HG03103 (cell line): ENCODE data around the gene GPSM1.
"Not testable (repeated sequence)": the region's sequence is repeated elsewhere in the genome, so short reads cannot be mapped to it uniquely, and the experiment has no call there.

Source experiments
- ATAC-seq: cut with Tn5 transposase; IDR thresholded peaks from one replicate; pipeline ENCODE4 v1.9.1; 2021; ENCODE audit warnings: low read depth; ENCODE audit not compliant: unreplicated experiment

GPSM1 gene

DNA sequence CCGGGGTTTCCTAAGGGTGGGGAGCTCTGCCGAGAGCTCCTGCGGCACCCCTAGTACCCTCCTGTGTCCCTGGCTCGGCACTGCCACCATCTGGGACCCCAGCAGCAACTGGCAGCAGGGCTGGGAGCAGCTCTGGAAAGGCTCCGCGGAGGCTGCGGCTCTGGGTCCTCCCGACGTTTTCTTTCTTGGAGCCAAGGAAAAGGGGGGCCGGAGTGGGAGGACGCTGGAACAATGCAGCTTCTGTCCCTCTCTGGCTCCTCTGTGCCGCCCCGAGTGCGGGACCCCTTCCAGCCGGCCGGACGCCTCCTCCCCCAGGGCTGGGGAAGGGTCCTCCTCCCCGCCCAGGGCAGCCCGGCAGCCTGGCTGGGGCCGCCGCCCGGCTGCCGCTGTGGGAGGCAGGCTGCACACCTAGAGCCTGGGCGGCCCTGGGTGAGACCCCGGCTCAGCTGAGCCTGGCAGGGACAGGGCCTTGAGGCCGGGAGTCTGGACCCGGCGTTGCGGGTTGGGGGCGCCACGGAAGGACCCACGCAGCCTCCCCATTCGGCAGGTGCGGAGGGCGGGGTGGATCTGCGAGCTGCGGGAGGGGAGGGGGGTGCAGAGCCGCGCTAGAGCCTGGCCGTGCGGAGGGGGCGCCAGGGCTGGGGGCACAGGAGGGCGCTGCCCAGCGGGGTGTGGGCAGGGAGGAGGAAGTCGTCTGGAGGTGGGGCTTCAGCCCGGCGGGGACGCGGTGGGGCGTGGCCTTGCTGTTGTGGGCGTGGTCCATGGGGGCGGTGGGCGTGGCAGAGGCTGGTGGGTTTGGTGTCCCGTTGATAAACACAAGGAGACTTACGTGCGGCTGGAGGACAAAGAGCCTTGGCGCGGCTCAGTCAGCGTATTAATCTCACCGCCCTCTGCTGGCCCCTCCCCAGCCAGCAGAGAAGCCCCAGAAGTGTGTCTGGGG is 15.1 kb downstream of the GPSM1 start:
- ATAC-seq, result no peak

DNA sequence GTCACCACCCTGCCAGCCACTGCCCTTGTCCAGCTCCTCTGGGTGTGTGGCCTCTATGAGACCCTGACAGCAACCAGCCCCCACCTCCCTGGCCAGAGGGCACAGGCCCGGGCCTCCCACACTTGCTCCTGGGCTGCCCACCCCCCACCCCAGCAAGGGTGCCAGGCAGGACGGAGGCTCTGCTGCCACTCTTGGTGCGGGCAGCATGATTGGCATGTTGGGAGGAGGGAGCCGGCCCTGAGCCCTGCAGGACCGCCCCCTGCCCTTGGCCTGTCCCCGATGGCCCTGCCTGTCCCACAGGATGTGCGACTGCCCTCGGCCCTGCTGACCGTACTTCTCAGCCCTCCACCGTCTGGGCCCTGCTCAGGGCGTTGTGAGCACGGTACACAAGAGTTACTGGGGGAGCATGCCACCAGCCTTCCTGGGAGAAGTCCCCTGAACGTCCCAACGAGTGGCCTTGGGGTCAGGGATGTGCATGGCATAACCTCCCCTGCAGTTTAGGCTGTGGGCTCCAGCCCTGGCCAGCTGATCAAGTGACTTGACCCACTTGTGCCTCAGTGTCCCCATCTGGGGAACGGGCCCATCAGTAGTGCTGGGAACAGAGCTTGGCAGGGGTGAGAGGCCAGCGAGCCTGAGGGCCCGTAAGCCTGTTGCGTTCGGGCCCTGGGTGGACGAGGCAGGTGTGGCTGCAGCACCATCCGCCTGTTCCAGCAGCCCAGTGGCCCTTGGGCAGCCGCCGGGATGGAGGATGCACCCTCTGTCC is 16.0 kb downstream of the GPSM1 start:
- no peak for ATAC-seq

DNA sequence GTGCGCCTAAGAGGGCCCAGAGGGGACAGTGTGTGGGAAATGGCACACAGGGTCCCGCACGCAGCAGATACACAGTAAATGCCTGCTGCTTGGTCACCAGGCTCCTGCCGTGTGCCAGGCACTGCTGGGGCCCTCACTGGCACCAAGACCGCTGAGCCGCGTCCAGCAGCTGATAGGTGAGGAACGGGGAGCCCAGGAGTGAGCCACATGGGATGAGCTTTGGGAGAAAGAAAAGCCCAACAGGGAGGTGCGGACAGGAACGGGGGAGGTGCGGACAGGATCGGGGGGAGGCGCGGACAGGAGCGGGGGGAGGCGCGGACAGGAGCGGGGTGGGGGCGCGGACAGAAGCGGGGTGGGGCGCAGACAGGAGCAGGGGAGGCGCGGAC is 16.5 kb downstream of the GPSM1 start:
- ATAC-seq, result no peak

GRCh38 chr9:136344544-136345280 is 17.4 kb downstream of the GPSM1 start:
- ATAC-seq, result no peak

- ATAC-seq, result no peak
Observed at GRCh38 chr9:136345281-136346156, 18.2 kb downstream of the GPSM1 start.

DNA sequence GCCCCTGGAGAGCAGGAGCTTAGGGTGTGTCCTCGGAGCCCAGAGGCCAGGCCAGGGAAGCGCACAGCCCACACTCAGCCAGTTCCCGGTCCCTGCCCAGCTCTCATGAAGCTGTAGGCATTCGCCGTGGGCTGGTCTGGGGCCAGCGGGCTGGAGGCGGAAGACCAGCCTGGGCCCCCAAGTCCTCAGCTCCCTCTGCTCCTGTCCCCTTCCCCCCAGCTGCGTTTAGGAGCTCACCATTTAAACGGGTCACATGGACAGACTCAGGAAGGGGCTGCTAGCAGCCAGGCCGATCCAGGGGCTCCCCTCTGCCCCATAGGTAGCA is 18.8 kb downstream of the GPSM1 start:
- no peak for ATAC-seq

- no peak for ATAC-seq
Observed at GRCh38 chr9:136346927-136347465, 19.7 kb downstream of the GPSM1 start.

GRCh38 chr9:136347472-136348256 is 20.3 kb downstream of the GPSM1 start:
- ATAC-seq, result no peak

DNA sequence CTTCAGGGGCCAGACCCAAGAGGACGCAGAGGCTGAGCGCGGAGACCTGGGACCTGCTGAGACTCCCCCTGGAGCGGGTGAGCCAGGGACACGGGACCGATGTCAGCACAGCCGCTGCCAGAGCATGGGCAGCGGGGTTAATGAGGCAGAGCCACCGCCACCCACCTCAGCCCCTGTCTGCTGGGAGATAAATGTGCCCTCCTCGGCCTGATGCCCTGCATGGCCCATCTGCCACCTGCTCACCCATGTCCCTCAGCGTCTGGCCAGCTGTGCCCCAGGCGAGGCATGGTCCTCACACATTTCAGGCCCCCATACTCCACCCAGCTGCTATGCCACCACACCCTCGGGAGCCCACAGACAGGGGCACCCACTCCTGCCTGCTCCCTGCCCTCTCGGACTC is 21.4 kb downstream of the GPSM1 start:
- no peak for ATAC-seq

GRCh38 chr9:136349546-136349945 is 22.2 kb downstream of the GPSM1 start:
- no peak for ATAC-seq

DNA sequence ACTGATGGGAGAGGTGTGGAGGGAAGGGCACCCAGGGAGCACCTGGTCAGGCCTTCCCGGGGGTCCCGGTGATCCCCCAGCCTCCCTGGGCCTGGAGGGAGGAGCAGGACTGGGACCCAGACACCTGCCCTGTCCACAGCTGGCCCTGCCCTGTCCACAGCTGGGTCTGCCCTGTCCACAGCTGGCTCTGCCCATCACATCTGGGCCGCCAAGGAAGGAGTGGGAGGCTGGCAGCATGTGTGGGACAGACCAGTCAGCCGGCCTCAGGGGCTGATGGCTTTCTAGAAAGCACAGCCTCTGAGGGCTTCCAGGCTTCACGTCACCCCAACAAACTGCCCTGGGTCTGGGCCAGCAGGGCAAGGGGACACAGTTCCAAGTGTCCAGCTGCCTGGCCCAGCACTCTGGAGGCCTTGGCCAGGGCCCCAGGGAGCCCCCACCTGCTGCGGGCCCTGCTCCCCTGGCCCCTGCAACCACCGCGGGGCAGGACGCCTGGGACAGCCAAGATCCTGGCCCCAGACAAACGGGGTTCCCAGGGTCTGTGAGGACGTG is 24.0 kb downstream of the GPSM1 start:
- no peak for ATAC-seq

DNA sequence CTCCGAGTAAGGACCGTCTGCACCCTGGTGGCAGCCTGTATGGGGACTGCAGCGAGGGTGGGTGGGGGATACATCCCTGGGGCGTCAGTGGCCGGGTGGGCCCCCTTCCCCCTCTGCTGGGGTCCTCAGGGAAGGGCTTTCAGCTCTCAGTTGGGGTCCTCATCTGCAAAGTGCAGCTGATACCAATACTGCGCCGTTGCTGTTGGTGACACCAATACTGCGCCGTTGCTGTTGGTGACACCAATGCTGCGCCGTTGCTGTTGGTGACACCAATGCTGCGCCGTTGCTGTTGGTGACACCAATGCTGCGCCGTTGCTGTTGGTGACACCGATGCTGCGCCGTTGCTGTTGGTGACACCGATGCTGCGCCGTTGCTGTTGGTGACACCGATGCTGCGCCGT is 24.5 kb downstream of the GPSM1 start:
- ATAC-seq, result not testable (repeated sequence)

- ATAC-seq, result no peak
Observed at GRCh38 chr9:136352682-136353081, 25.3 kb downstream of the GPSM1 start.

DNA sequence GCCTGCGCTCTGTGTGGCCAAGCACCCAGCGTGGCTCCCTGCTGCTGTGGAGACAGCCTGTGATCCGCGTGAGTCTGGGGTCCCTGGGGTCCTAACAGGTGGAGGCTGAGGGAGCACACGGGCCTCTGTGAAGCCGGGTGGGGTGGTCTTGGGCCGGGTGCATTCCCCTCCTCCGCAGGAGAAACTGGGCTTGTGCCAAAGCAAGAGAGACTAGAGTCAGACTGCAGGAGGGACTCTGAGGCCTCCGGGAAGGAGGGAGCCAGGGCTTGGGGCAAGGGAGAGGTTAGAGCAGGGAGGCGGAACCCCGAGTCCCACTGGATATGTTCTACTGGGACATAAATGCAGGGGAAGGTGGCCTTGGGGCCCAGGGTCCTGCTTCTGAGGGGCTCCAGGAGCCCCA is 25.7 kb downstream of the GPSM1 start:
- no peak for ATAC-seq

GRCh38 chr9:136353757-136354488 is 26.6 kb downstream of the GPSM1 start:
- ATAC-seq, result no peak

- no peak for ATAC-seq
Observed at GRCh38 chr9:136354592-136355085, 27.3 kb downstream of the GPSM1 start.

DNA sequence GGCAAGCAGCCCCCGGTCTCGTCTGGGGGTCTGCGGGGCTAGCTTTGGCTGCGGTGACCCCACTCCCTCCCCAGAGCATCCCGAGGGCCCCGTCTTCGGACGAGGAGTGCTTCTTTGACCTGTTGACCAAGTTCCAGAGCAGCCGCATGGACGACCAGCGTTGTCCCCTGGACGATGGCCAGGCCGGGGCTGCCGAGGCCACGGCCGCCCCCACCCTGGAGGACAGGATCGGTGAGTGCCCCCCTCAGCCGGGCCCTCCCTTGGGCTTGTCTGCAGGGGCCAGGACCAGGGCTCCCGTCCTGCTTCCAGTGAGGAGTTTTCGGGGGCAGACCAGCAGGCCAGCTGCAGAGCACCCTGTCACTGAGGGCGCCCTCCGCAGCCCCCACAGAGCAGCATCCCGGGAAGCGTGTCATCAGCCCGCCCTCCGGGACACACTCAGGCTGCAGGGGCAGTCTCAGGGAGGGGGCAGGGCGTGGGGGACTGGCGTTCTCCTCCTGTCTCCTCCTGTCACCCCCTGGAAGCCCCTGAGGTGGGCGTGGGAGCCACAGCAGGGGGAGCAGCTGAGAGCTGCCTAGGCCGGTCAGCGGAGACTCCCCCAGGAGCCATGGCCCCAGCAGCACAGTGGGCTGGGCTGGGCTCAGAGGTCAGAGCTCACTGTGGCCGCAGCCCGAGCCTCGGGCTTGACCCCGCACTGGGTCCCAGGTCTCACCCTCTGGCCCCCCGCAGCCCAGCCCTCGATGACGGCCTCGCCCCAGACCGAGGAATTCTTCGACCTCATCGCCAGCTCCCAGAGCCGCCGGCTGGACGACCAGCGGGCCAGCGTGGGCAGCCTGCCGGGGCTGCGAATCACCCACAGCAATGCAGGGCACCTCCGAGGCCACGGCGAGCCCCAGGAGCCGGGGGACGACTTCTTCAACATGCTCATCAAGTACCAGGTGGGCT is 28.5 kb downstream of the GPSM1 start:
- ATAC-seq, result no peak
